ENCODE data around the gene ANKRD40CL. TPM values are rescaled to one million over a fixed set of nuclear protein-coding genes. Genes with fewer than 3 reads are reported as not detected.
A peak's percentile ranks its signal among the peaks of the same experiment; 100 is the strongest.

The ANKRD40CL gene
- total and polyA plus RNA-seq, 4 donors = not detected

DNA sequence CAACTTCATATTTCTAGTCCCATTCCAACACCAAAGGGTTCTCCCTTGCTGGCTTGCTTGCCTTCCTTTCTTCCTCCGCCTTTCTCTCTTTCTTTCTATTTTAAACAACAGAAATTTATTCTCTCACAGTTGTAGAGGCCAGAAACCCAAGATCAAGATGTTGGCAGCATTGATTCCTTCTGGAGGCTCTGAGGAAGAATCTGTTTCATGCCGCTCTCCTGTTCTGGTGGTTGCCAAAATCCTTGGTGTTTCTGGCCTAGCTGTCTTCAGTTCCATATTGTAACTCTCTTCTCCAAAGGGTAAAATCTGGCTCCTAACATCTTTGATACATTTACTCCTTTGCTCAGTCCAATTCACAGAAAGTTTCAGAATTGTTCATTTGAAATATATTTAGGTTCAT lies 3.0 kb upstream of the ANKRD40CL start:
- no peak overlapping the region for H3K27ac ChIP-seq (ENCODE audit: low read depth in 1 of 2, low read length in 2 of 2)
- no peaks in the 10 kb centered on the region for H3K9me3 ChIP-seq (ENCODE audit: control insufficient read depth in 4 of 4, low read length in 3 of 4)
- H3K27me3 ChIP-seq (ENCODE audit: control insufficient read depth in 4 of 4, insufficient read depth in 4 of 4, low read length in 3 of 4) = no peaks in the 10 kb centered on the region
- H3K4me1 ChIP-seq (ENCODE audit: control insufficient read depth in 4 of 4, insufficient read depth in 4 of 4, low read length in 3 of 4) = peaks cover 10 to 29% (median 20%) of the 10 kb centered on the region in 4 donors
- no peaks in the 10 kb centered on the region for H3K36me3 ChIP-seq (ENCODE audit: control insufficient read depth in 4 of 4, insufficient read depth in 3 of 4, low read depth in 1 of 4, low read length in 3 of 4)
- TF ChIP-seq RAD21 (IDR thresholded peaks at IDR 0.05) = no peak
- TF ChIP-seq, protein P1, sequence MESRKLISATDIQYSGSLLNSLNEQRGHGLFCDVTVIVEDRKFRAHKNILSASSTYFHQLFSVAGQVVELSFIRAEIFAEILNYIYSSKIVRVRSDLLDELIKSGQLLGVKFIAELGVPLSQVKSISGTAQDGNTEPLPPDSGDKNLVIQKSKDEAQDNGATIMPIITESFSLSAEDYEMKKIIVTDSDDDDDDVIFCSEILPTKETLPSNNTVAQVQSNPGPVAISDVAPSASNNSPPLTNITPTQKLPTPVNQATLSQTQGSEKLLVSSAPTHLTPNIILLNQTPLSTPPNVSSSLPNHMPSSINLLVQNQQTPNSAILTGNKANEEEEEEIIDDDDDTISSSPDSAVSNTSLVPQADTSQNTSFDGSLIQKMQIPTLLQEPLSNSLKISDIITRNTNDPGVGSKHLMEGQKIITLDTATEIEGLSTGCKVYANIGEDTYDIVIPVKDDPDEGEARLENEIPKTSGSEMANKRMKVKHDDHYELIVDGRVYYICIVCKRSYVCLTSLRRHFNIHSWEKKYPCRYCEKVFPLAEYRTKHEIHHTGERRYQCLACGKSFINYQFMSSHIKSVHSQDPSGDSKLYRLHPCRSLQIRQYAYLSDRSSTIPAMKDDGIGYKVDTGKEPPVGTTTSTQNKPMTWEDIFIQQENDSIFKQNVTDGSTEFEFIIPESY (IDR thresholded peaks at IDR 0.05) = no peak
- no peak for TF ChIP-seq YY1 (IDR thresholded peaks at IDR 0.05)
- TF ChIP-seq JUND (IDR thresholded peaks at IDR 0.05) = no peak
- no peak for TF ChIP-seq SP1 (IDR thresholded peaks at IDR 0.05)
- TF ChIP-seq RXRA (IDR thresholded peaks at IDR 0.05) = no peak
- no peak for TF ChIP-seq GABPA (IDR thresholded peaks at IDR 0.05 in 1 of 2, conservative IDR thresholded peaks at IDR 0.05 in 1 of 2)
- no peak for TF ChIP-seq FOXA2 (IDR thresholded peaks at IDR 0.05)
- no peak overlapping the region for H3K4me3 ChIP-seq (ENCODE audit: low read depth in 1 of 3, low read length in 3 of 3)
- no peak overlapping the region for H3K9ac ChIP-seq (ENCODE audit: low read depth in 1 of 2, low read length in 2 of 2)
- WGBS = 94% methylated on average over 2 of the region's 2 CpGs
- DNase-seq (ENCODE audit: low spot score) = no peak

DNA sequence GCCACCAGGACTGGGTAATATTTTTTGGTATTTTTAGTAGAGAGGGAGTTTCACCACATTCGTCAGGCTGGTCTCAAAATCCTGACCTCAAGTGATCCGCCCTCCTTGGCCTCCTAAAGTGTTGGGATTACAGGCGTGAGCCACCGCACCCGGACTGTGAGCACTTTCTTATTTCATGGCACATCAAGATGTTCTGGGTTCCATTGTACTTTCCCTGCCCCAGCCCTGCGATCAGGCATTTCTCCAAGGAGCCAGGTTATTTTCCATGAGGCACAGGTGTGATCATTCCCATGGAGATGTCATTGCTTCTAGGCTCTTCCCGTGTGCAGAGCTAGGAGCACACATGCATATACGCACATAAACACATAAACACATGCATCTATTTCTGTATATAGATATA lies 2.6 kb upstream of the ANKRD40CL start:
- Histone ChIP-seq H3K4me1 (ENCODE audit: control insufficient read depth in 4 of 4, insufficient read depth in 4 of 4, low read length in 3 of 4) (peaks cover 10 to 34% (median 25%) of the 10 kb centered on the region in 4 donors), H3K4me3 (ENCODE audit: low read depth in 1 of 3, low read length in 3 of 3) (no peak overlapping the region), H3K27ac (ENCODE audit: low read depth in 1 of 2, low read length in 2 of 2) (no peak overlapping the region), H3K9ac (ENCODE audit: low read depth in 1 of 2, low read length in 2 of 2) (no peak overlapping the region), H3K27me3 (ENCODE audit: control insufficient read depth in 4 of 4, insufficient read depth in 4 of 4, low read length in 3 of 4) (no peaks in the 10 kb centered on the region), H3K9me3 (ENCODE audit: control insufficient read depth in 4 of 4, low read length in 3 of 4) (no peaks in the 10 kb centered on the region), H3K36me3 (ENCODE audit: control insufficient read depth in 4 of 4, insufficient read depth in 3 of 4, low read depth in 1 of 4, low read length in 3 of 4) (no peaks in the 10 kb centered on the region)
- DNase-seq (ENCODE audit: low spot score) = no peak
- WGBS = 94% methylated on average over 8 of the region's 8 CpGs
- TF ChIP-seq GABPA (IDR thresholded peaks at IDR 0.05 in 1 of 2, conservative IDR thresholded peaks at IDR 0.05 in 1 of 2) (no peak), JUND (IDR thresholded peaks at IDR 0.05) (no peak), RXRA (IDR thresholded peaks at IDR 0.05) (no peak), HNF4G (IDR thresholded peaks at IDR 0.05) (no peak)
- TF ChIP-seq, protein P2, sequence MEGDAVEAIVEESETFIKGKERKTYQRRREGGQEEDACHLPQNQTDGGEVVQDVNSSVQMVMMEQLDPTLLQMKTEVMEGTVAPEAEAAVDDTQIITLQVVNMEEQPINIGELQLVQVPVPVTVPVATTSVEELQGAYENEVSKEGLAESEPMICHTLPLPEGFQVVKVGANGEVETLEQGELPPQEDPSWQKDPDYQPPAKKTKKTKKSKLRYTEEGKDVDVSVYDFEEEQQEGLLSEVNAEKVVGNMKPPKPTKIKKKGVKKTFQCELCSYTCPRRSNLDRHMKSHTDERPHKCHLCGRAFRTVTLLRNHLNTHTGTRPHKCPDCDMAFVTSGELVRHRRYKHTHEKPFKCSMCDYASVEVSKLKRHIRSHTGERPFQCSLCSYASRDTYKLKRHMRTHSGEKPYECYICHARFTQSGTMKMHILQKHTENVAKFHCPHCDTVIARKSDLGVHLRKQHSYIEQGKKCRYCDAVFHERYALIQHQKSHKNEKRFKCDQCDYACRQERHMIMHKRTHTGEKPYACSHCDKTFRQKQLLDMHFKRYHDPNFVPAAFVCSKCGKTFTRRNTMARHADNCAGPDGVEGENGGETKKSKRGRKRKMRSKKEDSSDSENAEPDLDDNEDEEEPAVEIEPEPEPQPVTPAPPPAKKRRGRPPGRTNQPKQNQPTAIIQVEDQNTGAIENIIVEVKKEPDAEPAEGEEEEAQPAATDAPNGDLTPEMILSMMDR (IDR thresholded peaks at IDR 0.05; ENCODE audit: low read depth, low read length, missing input control) = no peak

DNA sequence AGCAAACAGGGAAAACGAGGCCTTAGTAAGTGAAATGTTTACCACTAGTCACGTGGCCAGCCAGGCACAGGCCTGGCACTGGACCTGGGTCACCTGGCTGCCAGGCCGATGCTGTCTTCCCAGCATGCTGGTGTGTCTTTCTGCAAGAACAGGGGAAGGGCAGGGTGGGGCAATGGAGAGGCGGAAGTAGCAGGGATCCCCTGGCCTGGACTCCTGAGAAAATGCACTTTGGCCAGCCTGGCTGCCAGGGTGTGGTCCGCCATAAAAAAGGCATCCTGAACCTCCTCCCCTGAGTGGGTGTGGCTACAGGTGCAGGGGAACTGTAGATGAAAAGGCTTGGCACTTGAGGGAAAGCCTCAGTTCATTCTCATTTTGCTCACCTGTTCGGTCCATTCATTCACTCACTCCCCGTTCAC lies 1.0 kb upstream of the ANKRD40CL start:
- no peak overlapping the region for H3K9ac ChIP-seq (ENCODE audit: low read depth in 1 of 2, low read length in 2 of 2)
- 45% methylated on average over 7 of the region's 7 CpGs for WGBS
- H3K9me3 ChIP-seq (ENCODE audit: control insufficient read depth in 4 of 4, low read length in 3 of 4) = no peaks in the 10 kb centered on the region
- H3K4me3 ChIP-seq (ENCODE audit: low read depth in 1 of 3, low read length in 3 of 3) = no peak overlapping the region
- no peak for DNase-seq (ENCODE audit: low spot score)
- H3K4me1 ChIP-seq (ENCODE audit: control insufficient read depth in 4 of 4, insufficient read depth in 4 of 4, low read length in 3 of 4) = peaks cover 10 to 49% (median 38%) of the 10 kb centered on the region in 4 donors
- H3K36me3 ChIP-seq (ENCODE audit: control insufficient read depth in 4 of 4, insufficient read depth in 3 of 4, low read depth in 1 of 4, low read length in 3 of 4) = no peaks in the 10 kb centered on the region
- H3K27me3 ChIP-seq (ENCODE audit: control insufficient read depth in 4 of 4, insufficient read depth in 4 of 4, low read length in 3 of 4) = no peaks in the 10 kb centered on the region
- H3K27ac ChIP-seq (ENCODE audit: low read depth in 1 of 2, low read length in 2 of 2) = peak overlapping the region in 1 of 2 donors; percentile 50
- TF ChIP-seq HNF4A (conservative IDR thresholded peaks at IDR 0.05) (peak; percentile 80 to 88), FOXA2 (IDR thresholded peaks at IDR 0.05) (peak; percentile 17), TAF1 (conservative IDR thresholded peaks at IDR 0.05) (no peak), NR2F2 (IDR thresholded peaks at IDR 0.05) (no peak), FOXA1 (IDR thresholded peaks at IDR 0.05) (peak; percentile 40), EGR1 (IDR thresholded peaks at IDR 0.05; ENCODE audit: low read depth in 2 of 2) (peak in 1 of 2 donors; percentile 47)
- TF ChIP-seq, protein P3, sequence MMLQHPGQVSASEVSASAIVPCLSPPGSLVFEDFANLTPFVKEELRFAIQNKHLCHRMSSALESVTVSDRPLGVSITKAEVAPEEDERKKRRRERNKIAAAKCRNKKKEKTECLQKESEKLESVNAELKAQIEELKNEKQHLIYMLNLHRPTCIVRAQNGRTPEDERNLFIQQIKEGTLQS (IDR thresholded peaks at IDR 0.05) = no peak
- TF ChIP-seq, protein P1 (IDR thresholded peaks at IDR 0.05) = peak; percentile 7
- TF ChIP-seq, protein P2 (IDR thresholded peaks at IDR 0.05; ENCODE audit: low read depth, low read length, missing input control) = no peak
- TF ChIP-seq, protein P4, sequence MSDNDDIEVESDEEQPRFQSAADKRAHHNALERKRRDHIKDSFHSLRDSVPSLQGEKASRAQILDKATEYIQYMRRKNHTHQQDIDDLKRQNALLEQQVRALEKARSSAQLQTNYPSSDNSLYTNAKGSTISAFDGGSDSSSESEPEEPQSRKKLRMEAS (IDR thresholded peaks at IDR 0.05) = peak; percentile 86

Data from liver (tissue), 9 donors.